Adipose tissue (tissue), 3 donors: ENCODE measurements around the gene KRTAP4-4. TPM values are rescaled to one million over a fixed set of nuclear protein-coding genes. Genes with fewer than 3 reads are reported as not detected.
"Not testable (repeated sequence)": the region's sequence is repeated elsewhere in the genome, so short reads cannot be mapped to it uniquely, and the experiment has no call there.

Source experiments
- H3K27ac ChIP-seq: one replicate; pipeline ENCODE4 v1.5.1; 2013; ENCODE audit warnings: low read depth, low read length
- WGBS, 3 donors: extraction: QIAGEN DNeasy Blood & Tissue Kit; methylation state at CpG; one replicate each; pipeline ENCODE4 v1.1.7; 2013; 5-methylcytosine and 5-hydroxymethylcytosine counted together
- polyA plus RNA-seq, 3 donors: library from polyadenylated mRNA; stranded (reverse); fragments of 200-250 nt; gene quantifications; one replicate each; pipeline ENCODE4 v1.2.3, GENCODE V29; 2013
- donor health status: healthy with polysubstance abuse.
- donor health status: Bipolar disorder and iron deficiency.
- donor health status: healthy.

The KRTAP4-4 gene
- not detected for polyA plus RNA-seq

- WGBS, 3 donors: 80 to 91% (median 89%) methylated on average over 1 of the region's 1 CpG
- no peak within 1 kb of the TSS for H3K27ac ChIP-seq
Observed at GRCh38 chr17:41160648-41161047, at the start of gene KRTAP4-4. Gene KRTAP4-4, minus strand, starts transcription at chr17:41160748. Its CDS starts 57 bp downstream, at chr17:41160691.

- WGBS, 3 donors: 63 to 76% (median 70%) methylated on average over 4 to 5 of the region's 5 CpGs
- no peak overlapping the region for H3K27ac ChIP-seq
Observed at GRCh38 chr17:41199421-41200078, 39.0 kb upstream of the KRTAP4-4 start.

GRCh38 chr17:41196068-41196467 is 35.5 kb upstream of the KRTAP4-4 start:
- no peak overlapping the region for H3K27ac ChIP-seq
- WGBS, 3 donors: 26 to 51% (median 27%) methylated on average over 1 of the region's 1 CpG

GRCh38 chr17:41190328-41190727 is 29.8 kb upstream of the KRTAP4-4 start:
- no peak overlapping the region for H3K27ac ChIP-seq
- 75 to 95% (median 83%) methylated on average over 3 of the region's 3 CpGs for WGBS, 3 donors

- WGBS, 3 donors: 78 to 95% (median 80%) methylated on average over 1 of the region's 1 CpG
- H3K27ac ChIP-seq: not testable (repeated sequence)
Observed at GRCh38 chr17:41189837-41190318, 29.3 kb upstream of the KRTAP4-4 start, which contains the start of gene KRTAP9-1. Gene KRTAP9-1, plus strand, starts transcription at chr17:41189887. Its CDS starts 0 bp downstream, at chr17:41189887.

GRCh38 chr17:41186872-41187271 is 26.3 kb upstream of the KRTAP4-4 start:
- no peak overlapping the region for H3K27ac ChIP-seq
- WGBS, 3 donors: 78 to 88% (median 87%) methylated on average over 2 of the region's 2 CpGs

GRCh38 chr17:41185001-41185400 is 24.5 kb upstream of the KRTAP4-4 start:
- WGBS, 3 donors: 33 to 65% (median 57%) methylated on average over 1 of the region's 1 CpG
- H3K27ac ChIP-seq: no peak overlapping the region

- 47 to 64% (median 60%) methylated on average over 8 to 9 of the region's 9 CpGs for WGBS, 3 donors
- H3K27ac ChIP-seq: no peak within 1 kb of the TSS
Observed at GRCh38 chr17:41184480-41184961, 24.0 kb upstream of the KRTAP4-4 start, which contains the start of gene KRTAP4-1. Gene KRTAP4-1, minus strand, starts transcription at chr17:41184911. Its CDS starts 57 bp downstream, at chr17:41184854.

GRCh38 chr17:41178843-41179616 is 18.5 kb upstream of the KRTAP4-4 start:
- 56 to 92% (median 84%) methylated on average over 1 of the region's 1 CpG for WGBS, 3 donors
- no peak overlapping the region for H3K27ac ChIP-seq

GRCh38 chr17:41178341-41178740 is 17.8 kb upstream of the KRTAP4-4 start:
- WGBS, 3 donors: 81 to 94% (median 94%) methylated on average over 3 of the region's 3 CpGs
- H3K27ac ChIP-seq: no peak overlapping the region

- H3K27ac ChIP-seq: no peak within 1 kb of the TSS
- 81 to 92% (median 91%) methylated on average over 6 to 7 of the region's 7 CpGs for WGBS, 3 donors
Observed at GRCh38 chr17:41177727-41178271, 17.3 kb upstream of the KRTAP4-4 start, which contains the start of gene KRTAP4-2. Gene KRTAP4-2, minus strand, starts transcription at chr17:41178221. Its CDS starts 57 bp downstream, at chr17:41178164.

GRCh38 chr17:41176744-41177387 is 16.3 kb upstream of the KRTAP4-4 start:
- H3K27ac ChIP-seq: no peak overlapping the region
- WGBS, 3 donors: 65 to 81% (median 72%) methylated on average over 3 of the region's 3 CpGs

- H3K27ac ChIP-seq: no peak overlapping the region
- WGBS, 3 donors: 67 to 78% (median 73%) methylated on average over 2 of the region's 2 CpGs
Observed at GRCh38 chr17:41171886-41172285, 11.3 kb upstream of the KRTAP4-4 start.

- H3K27ac ChIP-seq: no peak within 1 kb of the TSS
- WGBS, 3 donors: 45 to 84% (median 65%) methylated on average over 1 of the region's 1 CpG
Observed at GRCh38 chr17:41168121-41168520, 7.6 kb upstream of the KRTAP4-4 start, which contains the start of gene KRTAP4-3. Gene KRTAP4-3, minus strand, starts transcription at chr17:41168221. Its CDS starts 49 bp downstream, at chr17:41168172.

GRCh38 chr17:41167561-41167960 is 7.0 kb upstream of the KRTAP4-4 start:
- WGBS, 3 donors: 78 to 87% (median 80%) methylated on average over 7 of the region's 7 CpGs

GRCh38 chr17:41163828-41164227 is 3.3 kb upstream of the KRTAP4-4 start:
- H3K27ac ChIP-seq: no peak overlapping the region
- WGBS, 3 donors: 69 to 81% (median 74%) methylated on average over 7 of the region's 7 CpGs

More at GRCh38 chr17:41167561-41167960, 7.0 kb upstream of the KRTAP4-4 start:
- no peak overlapping the region for H3K27ac ChIP-seq

GRCh38 chr17:41160190-41160589 is 358 bp downstream of the KRTAP4-4 start:
- H3K27ac ChIP-seq: not testable (repeated sequence)
- 81 to 87% (median 87%) methylated on average over 3 of the region's 3 CpGs for WGBS, 3 donors

- WGBS, 3 donors: 8 to 18% (median 10%) methylated on average over 2 of the region's 2 CpGs
- H3K27ac ChIP-seq: no peak overlapping the region
Observed at GRCh38 chr17:41153856-41154255, 6.7 kb downstream of the KRTAP4-4 start.
